CD4-positive, alpha-beta T cell treated with Interleukin-15 for 1 hour (primary cell): ENCODE measurements around the gene HAAO.

Experiments
- DNase-seq: peaks from one replicate; pipeline ENCODE4 v3.0.0-alpha.2; 2020

Gene HAAO

GRCh38 chr2:42792087-42792582 is 248 bp downstream of the HAAO start:
- DNase-seq: peak; percentile 41

- no peak for DNase-seq
Measured at GRCh38 chr2:42791606-42792005, 777 bp downstream of the HAAO start.

GRCh38 chr2:42789751-42790150 is 2.6 kb downstream of the HAAO start:
- DNase-seq: no peak

GRCh38 chr2:42788882-42789281 is 3.5 kb downstream of the HAAO start:
- no peak for DNase-seq

- DNase-seq: no peak
Measured at GRCh38 chr2:42788478-42788793, 3.9 kb downstream of the HAAO start.

- no peak for DNase-seq
Measured at GRCh38 chr2:42787788-42788477, 4.5 kb downstream of the HAAO start.

GRCh38 chr2:42787424-42787787 is 5.0 kb downstream of the HAAO start:
- DNase-seq: no peak

- no peak for DNase-seq
Measured at GRCh38 chr2:42786561-42787345, 5.6 kb downstream of the HAAO start.

- DNase-seq: no peak
Measured at GRCh38 chr2:42784204-42784880, 8.0 kb downstream of the HAAO start.

- DNase-seq: no peak
Measured at GRCh38 chr2:42783511-42783910, 8.9 kb downstream of the HAAO start.

- DNase-seq: no peak
Measured at GRCh38 chr2:42781181-42781580, 11.2 kb downstream of the HAAO start.

- no peak for DNase-seq
Measured at GRCh38 chr2:42777883-42778805, 14.2 kb downstream of the HAAO start.

- DNase-seq: no peak
Measured at GRCh38 chr2:42775810-42776209, 16.6 kb downstream of the HAAO start.

GRCh38 chr2:42775186-42775585 is 17.2 kb downstream of the HAAO start:
- DNase-seq: no peak

- no peak for DNase-seq
Measured at GRCh38 chr2:42771546-42772153, 20.7 kb downstream of the HAAO start.

GRCh38 chr2:42770288-42771131 is 21.9 kb downstream of the HAAO start:
- peak; percentile 41 for DNase-seq

- no peak for DNase-seq
Measured at GRCh38 chr2:42769583-42770287, 22.6 kb downstream of the HAAO start.

- no peak for DNase-seq
Measured at GRCh38 chr2:42768706-42769256, 23.6 kb downstream of the HAAO start.

- DNase-seq: no peak
Measured at GRCh38 chr2:42767899-42768705, 24.3 kb downstream of the HAAO start.
